GM13977 (cell line): ENCODE results near the gene DTYMK.

Experiments
- DNase-seq: peaks from one replicate; pipeline ENCODE4 v3.0.0; 2012; ENCODE audit warnings: low spot score
- CTCF ChIP-seq: IDR thresholded peaks from 2 replicates; pipeline ENCODE4 v1.5.1; 2012; ENCODE audit warnings: mild to moderate bottlenecking, control low read depth; ENCODE audit not compliant: insufficient read depth; ENCODE audit errors: extremely low read depth, missing control alignments
- in situ Hi-C: fragments of 300-500 bp; cut with MboI; formaldehyde crosslinking; loops from one replicate; pipeline ENCODE4 v1.12.0; 2022; ENCODE audit warnings: low sequenced_read_pairs, low pct_unique_long_range_greater_than_20kb, mixed read lengths, inconsistent platforms; ENCODE audit not compliant: unreplicated experiment

The DTYMK gene

DNA sequence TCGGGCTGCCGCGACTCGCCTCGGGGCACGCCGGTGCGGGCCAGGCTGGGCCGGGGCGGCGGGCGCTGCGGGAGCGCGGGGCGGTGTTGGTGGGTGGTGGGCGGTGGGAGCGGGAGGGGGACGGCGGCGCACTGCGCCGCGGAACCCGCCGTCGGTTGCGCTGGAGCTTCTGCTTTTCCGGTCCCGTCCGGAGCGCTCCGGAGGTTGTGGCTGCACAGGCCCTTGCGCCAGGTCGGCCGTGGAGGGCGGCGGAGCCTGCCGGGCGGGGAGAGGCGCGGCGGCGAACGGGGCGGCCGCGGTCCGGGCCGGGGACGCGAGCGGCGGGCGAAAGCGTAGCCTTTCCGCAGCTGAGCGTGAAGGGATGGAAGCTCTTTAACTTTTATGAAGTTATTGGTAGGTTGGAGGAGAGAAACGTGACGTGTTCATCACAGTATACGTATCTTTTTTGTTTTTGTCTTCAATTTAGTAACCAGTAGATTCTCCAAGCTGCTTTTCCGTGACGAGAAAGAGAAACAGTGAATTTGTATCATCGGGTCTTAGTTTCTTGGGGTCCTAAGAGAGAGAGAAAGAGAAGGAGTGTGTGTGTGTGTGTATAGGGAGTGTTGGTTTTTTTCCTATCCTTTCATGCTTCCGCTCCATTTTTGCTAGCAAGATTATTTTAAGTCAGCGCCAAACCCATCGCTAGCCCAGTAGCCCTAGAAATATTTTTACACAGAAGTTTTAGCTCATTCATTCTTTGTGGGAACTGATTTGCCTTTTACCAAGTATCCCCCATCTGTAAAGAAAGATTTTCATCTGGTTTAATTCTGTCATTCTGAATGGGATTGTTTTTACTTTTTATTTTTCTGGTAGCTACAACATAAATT is 48.6 kb downstream of the DTYMK start:
- TF ChIP-seq CTCF: no peak

DNA sequence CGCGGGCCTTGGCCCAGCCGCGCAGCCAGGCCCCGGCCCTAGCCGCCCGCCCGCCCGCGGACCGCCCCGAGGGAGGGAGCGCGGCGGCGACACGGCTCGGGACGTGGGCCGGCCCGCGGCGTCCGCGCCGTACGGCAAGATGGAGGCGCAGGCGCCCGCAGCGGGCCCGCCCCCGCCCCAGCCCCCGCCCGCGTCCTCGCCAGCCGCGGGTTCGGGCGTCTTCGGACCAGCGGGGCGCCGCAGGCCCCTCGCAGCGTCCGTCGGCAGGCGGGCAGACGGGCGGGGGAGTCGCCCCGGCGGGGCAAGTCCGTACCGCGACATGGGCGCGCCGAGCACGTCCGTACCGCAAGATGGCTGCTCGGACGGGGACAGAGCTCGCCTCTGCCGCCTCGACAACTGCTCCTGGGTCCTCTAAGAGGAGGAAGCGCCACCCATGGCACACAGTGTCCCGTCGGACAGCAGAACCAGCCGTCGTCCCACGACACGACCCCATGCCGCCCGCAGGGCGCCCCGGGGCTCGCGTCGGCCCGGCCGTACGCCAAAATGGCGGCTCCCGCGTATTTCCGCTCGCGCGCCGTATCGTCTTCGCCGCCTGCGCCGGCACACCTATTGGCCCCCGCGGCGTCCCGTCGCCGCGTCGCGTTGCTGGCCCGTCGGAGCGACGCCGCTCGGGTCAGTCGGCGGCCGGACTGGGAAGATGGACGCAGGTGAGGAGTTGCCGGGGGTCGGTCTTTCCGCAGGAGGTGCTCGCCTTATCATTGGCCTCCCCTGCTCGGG is 49.4 kb downstream of the DTYMK start, which contains the start of the genes ATG4B and THAP4:
Gene ATG4B, plus strand, starts transcription at position 676 of the 777 bp plus-strand sequence. Its CDS starts 22 bp downstream, at position 698.
Gene THAP4, minus strand, starts transcription at position 141 of the 777 bp plus-strand sequence. CDS start 141 bp downstream, outside the sequence.
- no peak for TF ChIP-seq CTCF
- DNase-seq: peak; percentile 98
- in situ Hi-C loops: no loop called here

More for the DNA sequence above, 48.6 kb downstream of the DTYMK start:
- in situ Hi-C loops: no loop called here
- peak; percentile 80 for DNase-seq

DNA sequence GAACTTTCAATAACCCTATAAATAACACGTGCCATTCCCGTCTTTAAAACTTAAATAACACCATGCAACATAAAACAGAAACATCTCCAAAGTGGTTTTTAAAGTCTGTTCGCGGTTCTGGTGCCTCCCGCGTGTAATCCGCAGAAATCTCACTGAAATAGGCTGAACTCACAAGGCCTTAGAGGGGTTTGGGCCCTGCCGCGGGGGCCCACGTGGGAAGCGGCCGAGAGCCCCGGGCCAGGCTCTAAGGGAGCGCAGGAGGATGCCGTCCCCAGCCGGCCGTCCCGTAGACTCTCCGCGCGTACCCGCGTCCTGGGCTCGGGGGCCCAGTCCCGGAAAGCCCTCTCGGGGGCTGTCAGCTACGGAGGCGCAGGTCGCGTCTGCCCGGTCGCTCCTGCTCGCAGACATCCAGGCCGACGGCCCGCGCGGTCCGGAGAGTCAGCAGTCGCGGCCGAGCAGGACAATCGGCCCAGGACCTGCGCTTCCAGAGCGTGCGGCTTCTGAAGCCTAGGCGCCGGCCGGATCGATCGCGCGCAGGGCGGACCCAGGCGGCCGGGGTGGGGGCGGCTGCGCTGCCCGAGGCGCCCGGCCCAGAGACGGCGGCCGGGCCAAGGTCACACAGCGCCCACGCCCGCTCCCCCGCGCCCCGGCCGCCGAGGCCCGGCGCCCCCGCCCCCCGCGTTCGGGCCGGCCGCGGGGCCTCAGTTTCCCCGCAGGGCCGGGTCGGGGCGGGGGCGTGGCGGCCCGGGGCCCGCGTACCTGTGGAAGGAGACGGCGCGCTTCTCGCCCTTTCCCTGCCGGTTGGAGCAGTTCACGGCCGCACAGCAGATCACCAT is 50.2 kb downstream of the DTYMK start:
- TF ChIP-seq CTCF: no peak
- DNase-seq: peak; percentile 72
- in situ Hi-C loops: no loop called here

DNA sequence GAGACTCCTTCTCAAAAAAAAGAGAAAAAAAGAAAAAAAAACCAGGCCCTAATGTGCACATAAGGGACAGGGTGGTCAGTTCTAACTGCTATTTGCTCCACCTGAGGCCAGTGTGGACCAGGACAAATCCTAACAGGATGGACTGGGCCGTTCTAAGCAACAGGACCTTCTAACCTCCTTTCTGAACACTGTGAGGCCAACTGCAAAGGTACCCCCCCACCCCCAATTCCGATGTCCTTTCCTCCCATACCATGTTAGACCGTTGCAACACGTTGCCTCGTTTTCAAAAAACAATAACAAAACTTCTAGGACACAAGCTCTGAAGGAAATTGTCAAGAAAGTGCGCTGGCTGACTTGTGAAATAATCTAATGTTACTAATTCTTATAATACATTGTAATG is 50.9 kb downstream of the DTYMK start:
- no peak for DNase-seq
- no peak for TF ChIP-seq CTCF
- in situ Hi-C loops: no loop called here

DNA sequence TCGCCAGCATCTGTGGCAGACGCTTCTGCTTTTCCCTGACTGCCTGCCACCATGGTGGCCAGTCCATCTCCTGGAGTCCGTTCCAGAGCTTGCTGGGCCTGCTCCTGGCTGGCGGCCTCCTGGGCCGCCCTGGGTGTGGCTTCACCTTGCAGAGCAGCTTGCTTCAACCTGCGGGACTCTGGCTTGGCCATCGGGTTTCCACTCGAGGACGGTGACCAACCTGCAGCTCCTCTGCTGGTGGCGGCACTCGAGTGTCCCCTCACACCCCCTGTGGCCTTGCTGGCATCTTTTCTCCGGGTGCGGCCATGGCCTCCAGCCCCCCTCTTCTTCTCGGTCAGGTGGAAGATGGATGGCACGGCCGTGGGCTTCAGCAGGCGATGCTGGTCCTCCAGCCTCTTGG is 53.1 kb downstream of the DTYMK start:
- DNase-seq: no peak
- TF ChIP-seq CTCF: no peak
- in situ Hi-C loops: no loop called here
